Renal cortex interstitium (tissue), 11 donors: ENCODE data around the gene CLCA1. TPM values are rescaled to one million over a fixed set of nuclear protein-coding genes. Genes with fewer than 3 reads are reported as not detected.

Experiments used
- DNase-seq, 11 donors: peaks; one replicate each; pipeline ENCODE4 v3.0.0-alpha.2; 2013; ENCODE audit warnings: low read depth in 9 of 11, low spot score in 4 of 11; ENCODE audit errors: extremely low read depth in 1 of 11
- polyA plus RNA-seq, 3 donors: library from polyadenylated mRNA; unstranded; fragments of 120-200 nt; gene quantifications; one replicate each; pipeline ENCODE4 v1.2.1, GENCODE V29; 2013; ENCODE audit not compliant: insufficient read length in 3 of 3

The CLCA1 gene
- polyA plus RNA-seq, 3 donors = 0.03 to 0.36 TPM; not detected in 1

DNA sequence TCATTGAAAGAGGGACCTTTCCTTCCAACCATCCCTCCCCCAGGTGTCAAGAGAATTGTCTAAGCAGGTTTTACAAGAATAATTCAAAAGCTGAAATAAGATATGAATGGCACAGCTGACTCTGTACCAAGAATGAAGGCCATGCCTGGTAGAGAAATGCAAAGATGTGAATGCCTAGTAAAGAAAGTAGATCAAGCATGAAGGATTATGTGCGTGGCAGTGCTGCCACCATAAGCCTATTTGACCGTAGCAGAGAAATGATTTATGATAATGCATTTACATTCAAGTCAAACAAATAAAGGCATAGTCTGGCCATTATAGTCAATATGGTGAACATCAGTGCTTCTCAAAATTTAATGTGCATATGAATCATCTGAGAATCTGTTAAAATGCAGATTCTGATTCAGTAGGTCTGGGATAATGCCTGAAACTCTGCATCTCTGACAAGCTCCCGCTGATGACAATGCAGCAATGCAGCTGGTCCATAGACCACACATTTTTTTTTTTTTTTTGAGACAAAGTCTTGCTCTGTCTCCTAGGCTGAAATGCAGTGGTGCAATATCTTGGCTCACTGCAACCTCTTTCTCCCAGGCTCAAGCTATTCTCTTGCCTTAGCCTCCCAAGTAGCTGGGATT is 61.6 kb downstream of the CLCA1 start:
- no peak for DNase-seq

DNA sequence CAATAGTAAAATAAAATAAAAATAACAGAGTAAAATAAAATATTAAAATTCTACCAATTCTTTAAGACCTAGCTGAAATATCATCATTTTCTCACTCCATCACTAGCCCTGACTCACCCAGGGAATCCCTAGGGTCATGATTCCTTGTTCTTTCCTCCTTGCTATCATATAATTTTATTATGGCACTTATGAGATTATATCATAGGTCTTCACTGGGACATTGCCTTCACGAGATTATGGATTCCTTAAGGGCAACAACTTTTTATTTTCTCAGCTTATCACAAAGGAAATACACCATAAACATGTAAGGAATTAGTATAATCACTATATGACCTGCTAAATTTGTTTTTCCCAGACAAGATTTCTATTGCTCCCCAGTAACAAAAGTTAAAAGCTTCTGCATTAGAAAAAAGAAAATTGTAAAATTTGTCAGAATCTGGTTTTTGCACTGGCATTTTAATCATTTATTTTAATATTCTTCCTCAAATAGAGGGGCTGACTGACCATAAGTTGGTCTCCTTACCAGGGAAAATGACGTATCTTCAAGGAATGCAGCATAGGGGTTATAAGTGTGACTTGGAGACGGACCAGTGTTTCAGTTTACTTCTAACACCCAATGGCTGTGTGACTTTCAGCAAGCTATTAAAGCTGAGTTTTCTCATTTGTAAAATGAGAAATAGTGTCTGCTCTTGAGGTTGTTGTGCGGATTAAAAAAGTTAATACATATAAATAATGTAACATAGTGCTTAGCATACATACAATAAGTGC is 69.4 kb downstream of the CLCA1 start:
- no peak for DNase-seq

- DNase-seq = no peak
Measured at GRCh38 chr1:86538775-86539174, 70.0 kb downstream of the CLCA1 start.

DNA sequence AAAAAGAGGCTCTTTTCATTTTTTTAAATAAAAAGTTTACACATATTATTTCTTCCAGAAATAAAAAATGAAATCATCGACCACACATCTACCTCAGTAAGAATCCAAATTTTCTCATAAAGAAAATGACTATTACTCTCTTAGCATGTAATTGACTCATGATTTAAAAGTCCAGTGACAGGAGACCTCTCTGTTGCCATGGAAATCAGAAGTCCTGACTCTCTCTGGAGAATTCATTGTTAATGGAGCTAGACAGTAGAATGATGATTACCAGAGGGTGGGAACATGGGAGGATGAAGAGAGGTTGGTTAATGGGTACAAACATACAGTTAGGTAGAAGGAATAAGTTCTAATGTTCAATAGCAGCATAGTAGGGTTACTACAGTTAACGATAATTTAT is 73.1 kb downstream of the CLCA1 start:
- DNase-seq = no peak

- no peak for DNase-seq
Measured at GRCh38 chr1:86542631-86543030, 73.9 kb downstream of the CLCA1 start.

DNA sequence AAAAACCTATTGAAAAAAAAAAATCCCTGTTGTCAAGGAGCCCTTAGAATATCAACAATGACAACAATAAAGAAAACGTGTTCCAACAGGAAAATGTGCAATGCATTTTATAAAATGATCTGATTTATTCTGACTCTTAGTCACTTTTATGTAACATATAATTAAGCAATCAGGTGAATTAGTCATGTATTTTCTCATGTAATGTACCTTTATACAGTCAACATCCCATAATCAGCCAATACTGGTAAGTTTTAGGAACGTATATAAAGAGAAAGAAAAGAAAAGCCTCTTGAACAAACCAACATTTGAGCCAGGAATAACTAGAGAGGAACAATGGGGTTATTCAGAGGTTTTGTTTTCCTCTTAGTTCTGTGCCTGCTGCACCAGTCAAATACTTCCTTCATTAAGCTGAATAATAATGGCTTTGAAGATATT is 78.1 kb downstream of the CLCA1 start, which contains the start of gene CLCA4:
Gene CLCA4, plus strand, starts transcription at position 292 of the 435 bp plus-strand sequence. Its CDS starts 42 bp downstream, at position 334.
- DNase-seq = no peak

GRCh38 chr1:86548839-86549238 is 80.1 kb downstream of the CLCA1 start:
- DNase-seq = no peak

Other genes with a start within 250 kb of the CLCA1 start
- 10 to 100 TPM; 47.4 to 84.6 (median 61.1) TPM for gene ODF2L, start 72.6 kb upstream of the CLCA1 start, polyA plus RNA-seq
- under 1 TPM in 2 of 3 donors, not detected in 1; 0.07 to 0.22 TPM for gene CLCA2, start 44.8 kb upstream of the CLCA1 start, polyA plus RNA-seq
- not detected for gene CLCA4, start 78.2 kb downstream of the CLCA1 start, polyA plus RNA-seq
- 10 to 100 TPM; 71.6 to 87.3 (median 74.6) TPM for gene SH3GLB1, start 235.6 kb downstream of the CLCA1 start, polyA plus RNA-seq